Left lung (tissue), 10 donors: Measurements from ENCODE around the gene PTN. TPM values are rescaled to one million over a fixed set of nuclear protein-coding genes. Genes with fewer than 3 reads are reported as not detected.

Source experiments
- ATAC-seq: fragments of 200-7000 bp; cut with Tn5 transposase; one replicate; pipeline ENCODE4 v1.9.1; 2020; ENCODE audit warnings: moderate library complexity
- DNase-seq, 4 donors: peaks; one replicate each; pipeline ENCODE4 v3.0.0-alpha.2; 2013 to 2020
- H3K27ac ChIP-seq, 2 donors: fragments of 200-600 bp; sonication (generic) in 1 of 2; one replicate each; pipeline versions ENCODE4 v1.5.0 to v1.8.0; 2020 to 2021
- H3K27me3 ChIP-seq, 2 donors: fragments of 200-600 bp; sonication (generic) in 1 of 2; one replicate each; pipeline versions ENCODE4 v1.5.0 to v1.8.0; 2020 to 2021
- H3K36me3 ChIP-seq, 2 donors: fragments of 200-600 bp; sonication (generic) in 1 of 2; one replicate each; pipeline versions ENCODE4 v1.5.0 to v1.8.0; 2020 to 2021
- H3K4me1 ChIP-seq, 2 donors: fragments of 200-600 bp; one replicate each; pipeline ENCODE4 v1.8.0; 2021
- H3K4me3 ChIP-seq, 2 donors: fragments of 200-600 bp; sonication (generic) in 1 of 2; one replicate each; pipeline versions ENCODE4 v1.5.0 to v1.8.0; 2020 to 2021; ENCODE audit warnings: mild to moderate bottlenecking in 1 of 2
- H3K9me3 ChIP-seq, 2 donors: fragments of 200-600 bp; sonication (generic) in 1 of 2; one replicate each; pipeline versions ENCODE4 v1.5.0 to v1.8.0; 2020 to 2021
- intact Hi-C, 2 donors: fragments of 100-400 bp; cut with DNase I; formaldehyde crosslinking; loops; one replicate each; pipeline versions ENCODE4 v1.11.2 to v1.14.2; 2022
- polyA plus RNA-seq, 6 donors: library from polyadenylated mRNA; unstranded; fragments of 120-200 nt; gene quantifications; one replicate each; pipeline ENCODE4 v1.2.1, GENCODE V29; 2013; ENCODE audit not compliant: insufficient read length in 6 of 6
- total RNA-seq, 2 donors: library from RNA; stranded (reverse); fragmentation: NEBNext Ultra II Directional; extraction: Animal tissue kit (Norgen Biotek cat#: 25700); gene quantifications; one replicate each; pipeline ENCODE4 v1.2.1, GENCODE V29; 2021
- TF ChIP-seq, protein P1 (sequence below), 2 donors: fragments of 200-600 bp; sonication (generic) in 1 of 2; IDR thresholded peaks; one replicate each; pipeline versions ENCODE4 v1.5.0 to v1.8.0; 2021; ENCODE audit warnings: antibody characterized with exemption in 2 of 2
- donor health status: DM: no; HTN: yes; CAD: no.
- donor health status: DM: no; HTN: no; CAD: no.

PTN gene
- total and polyA plus RNA-seq, 8 donors = 2.1 to 85.1 (median 62.0) TPM

DNA sequence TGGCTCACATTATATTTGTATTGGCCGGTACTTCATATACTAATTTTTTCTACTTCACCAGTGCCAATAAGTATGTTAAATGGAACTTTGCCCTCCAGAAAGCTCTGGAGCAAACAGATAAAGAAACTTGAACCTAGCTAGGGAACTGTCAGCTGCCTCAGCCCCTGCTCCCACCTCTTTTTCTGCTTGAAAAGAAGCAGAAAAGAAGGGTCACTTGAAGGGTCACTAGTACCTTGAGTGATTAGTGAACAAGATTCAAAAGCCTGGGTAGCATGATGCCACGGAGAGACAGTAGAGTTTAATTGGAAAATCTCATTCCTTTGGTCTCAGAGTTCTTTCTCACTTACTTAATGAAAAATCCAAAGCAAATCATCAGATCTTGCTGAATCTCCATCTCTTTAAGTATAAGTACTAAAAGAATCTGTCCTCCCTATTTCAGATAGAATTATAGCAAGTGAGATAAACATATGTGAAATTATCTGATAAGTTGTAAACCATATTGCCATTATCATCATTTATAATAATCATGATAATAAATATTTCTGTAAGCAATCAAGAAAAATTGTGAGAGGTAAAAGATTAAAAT lies 47.7 kb downstream of the PTN start:
- Histone ChIP-seq H3K27ac (no peak overlapping the region), H3K4me3 (no peak overlapping the region), H3K4me1 (no peaks in the 10 kb centered on the region), H3K9me3 (no peaks in the 10 kb centered on the region), H3K36me3 (no peaks in the 10 kb centered on the region), H3K27me3 (no peaks in the 10 kb centered on the region)
- intact Hi-C loops = no loop called here
- TF ChIP-seq, protein P1, sequence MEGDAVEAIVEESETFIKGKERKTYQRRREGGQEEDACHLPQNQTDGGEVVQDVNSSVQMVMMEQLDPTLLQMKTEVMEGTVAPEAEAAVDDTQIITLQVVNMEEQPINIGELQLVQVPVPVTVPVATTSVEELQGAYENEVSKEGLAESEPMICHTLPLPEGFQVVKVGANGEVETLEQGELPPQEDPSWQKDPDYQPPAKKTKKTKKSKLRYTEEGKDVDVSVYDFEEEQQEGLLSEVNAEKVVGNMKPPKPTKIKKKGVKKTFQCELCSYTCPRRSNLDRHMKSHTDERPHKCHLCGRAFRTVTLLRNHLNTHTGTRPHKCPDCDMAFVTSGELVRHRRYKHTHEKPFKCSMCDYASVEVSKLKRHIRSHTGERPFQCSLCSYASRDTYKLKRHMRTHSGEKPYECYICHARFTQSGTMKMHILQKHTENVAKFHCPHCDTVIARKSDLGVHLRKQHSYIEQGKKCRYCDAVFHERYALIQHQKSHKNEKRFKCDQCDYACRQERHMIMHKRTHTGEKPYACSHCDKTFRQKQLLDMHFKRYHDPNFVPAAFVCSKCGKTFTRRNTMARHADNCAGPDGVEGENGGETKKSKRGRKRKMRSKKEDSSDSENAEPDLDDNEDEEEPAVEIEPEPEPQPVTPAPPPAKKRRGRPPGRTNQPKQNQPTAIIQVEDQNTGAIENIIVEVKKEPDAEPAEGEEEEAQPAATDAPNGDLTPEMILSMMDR (IDR thresholded peaks at IDR 0.05) = no peak
- DNase-seq (no peak), ATAC-seq (no peak)

DNA sequence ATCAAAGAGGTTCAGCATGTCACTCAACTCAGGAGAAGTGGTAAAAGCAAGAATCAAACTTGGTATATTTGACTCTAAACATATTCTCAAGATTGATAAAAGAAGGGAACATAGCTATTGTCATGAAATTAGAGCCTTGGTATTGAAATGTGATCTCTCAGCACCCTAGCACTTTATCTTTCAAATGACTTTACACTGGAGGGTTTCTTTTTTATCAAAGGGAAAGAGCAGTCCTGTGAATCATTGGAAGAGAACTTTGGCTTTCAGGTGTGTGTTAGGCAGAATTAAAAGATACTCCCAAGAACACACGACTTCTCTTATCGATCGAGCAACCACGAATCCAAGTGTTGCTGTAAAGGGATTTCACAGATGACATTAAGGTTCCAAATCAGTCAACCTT lies 54.4 kb downstream of the PTN start:
- H3K4me1 ChIP-seq = no peaks in the 10 kb centered on the region
- H3K4me3 ChIP-seq = no peak overlapping the region
- DNase-seq (no peak), ATAC-seq (no peak)
- intact Hi-C loops = no loop called here
- no peaks in the 10 kb centered on the region for H3K36me3 ChIP-seq
- no peaks in the 10 kb centered on the region for H3K27me3 ChIP-seq
- no peak overlapping the region for H3K27ac ChIP-seq
- H3K9me3 ChIP-seq = no peaks in the 10 kb centered on the region
- TF ChIP-seq, protein P1 (IDR thresholded peaks at IDR 0.05) = no peak

DNA sequence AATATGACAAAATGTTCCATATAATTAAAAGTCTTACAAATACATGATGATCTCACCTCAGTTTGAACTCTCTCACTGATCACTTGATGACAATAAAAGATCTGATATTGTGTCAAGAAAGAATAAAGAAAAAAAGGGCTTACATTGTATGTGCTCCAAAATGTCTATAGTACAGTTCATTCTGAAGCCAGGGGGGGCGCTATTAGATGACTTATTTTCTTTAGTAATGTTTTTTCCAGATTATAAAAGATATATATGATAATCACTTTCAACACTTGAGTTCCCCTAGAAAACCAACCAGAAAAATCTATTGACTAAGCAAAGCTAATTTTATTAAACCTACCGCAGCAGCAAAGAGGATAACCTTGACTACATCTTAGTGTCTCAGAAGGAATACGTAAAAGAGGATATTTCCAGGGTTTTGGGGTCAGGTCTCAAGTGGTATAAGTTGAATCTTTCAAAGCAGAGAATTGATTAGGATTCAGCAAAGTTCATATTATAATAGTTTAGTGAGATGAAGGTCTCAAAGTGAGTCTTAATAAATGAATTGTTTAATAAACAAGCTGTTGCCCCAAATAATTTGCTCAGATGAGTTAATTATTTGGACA lies 55.8 kb downstream of the PTN start:
- no peaks in the 10 kb centered on the region for H3K27me3 ChIP-seq
- TF ChIP-seq, protein P1 (IDR thresholded peaks at IDR 0.05) = no peak
- ATAC-seq (no peak), DNase-seq (no peak)
- no peak overlapping the region for H3K4me3 ChIP-seq
- no peaks in the 10 kb centered on the region for H3K9me3 ChIP-seq
- H3K36me3 ChIP-seq = no peaks in the 10 kb centered on the region
- H3K27ac ChIP-seq = no peak overlapping the region
- intact Hi-C loops = no loop called here
- H3K4me1 ChIP-seq = no peaks in the 10 kb centered on the region

DNA sequence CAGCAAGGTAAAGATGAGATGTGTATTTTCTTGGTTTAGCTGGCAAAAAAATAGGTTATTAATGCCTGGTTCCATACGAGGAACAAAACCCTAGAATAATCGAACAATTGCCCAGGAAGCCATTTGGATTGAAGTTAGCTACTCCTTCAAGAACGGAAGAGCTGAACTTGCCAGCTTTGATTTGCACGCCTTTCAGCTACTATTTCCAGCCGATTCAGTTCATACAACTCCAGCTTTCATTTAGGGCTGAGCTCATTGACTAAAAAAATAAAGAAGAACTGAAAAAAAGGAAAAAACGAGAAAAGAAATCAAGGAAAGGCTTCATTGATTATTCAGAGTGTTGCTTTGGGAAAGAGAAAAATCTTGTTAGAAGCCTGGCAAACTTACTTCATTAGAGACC lies 60.4 kb downstream of the PTN start:
- TF ChIP-seq, protein P1 (IDR thresholded peaks at IDR 0.05) = no peak
- H3K4me1 ChIP-seq = no peaks in the 10 kb centered on the region
- H3K9me3 ChIP-seq = no peaks in the 10 kb centered on the region
- H3K36me3 ChIP-seq = no peaks in the 10 kb centered on the region
- ATAC-seq = no peak
- no peak overlapping the region for H3K27ac ChIP-seq
- no peak for DNase-seq
- intact Hi-C loops = no loop called here
- H3K27me3 ChIP-seq = no peaks in the 10 kb centered on the region
- no peak overlapping the region for H3K4me3 ChIP-seq

DNA sequence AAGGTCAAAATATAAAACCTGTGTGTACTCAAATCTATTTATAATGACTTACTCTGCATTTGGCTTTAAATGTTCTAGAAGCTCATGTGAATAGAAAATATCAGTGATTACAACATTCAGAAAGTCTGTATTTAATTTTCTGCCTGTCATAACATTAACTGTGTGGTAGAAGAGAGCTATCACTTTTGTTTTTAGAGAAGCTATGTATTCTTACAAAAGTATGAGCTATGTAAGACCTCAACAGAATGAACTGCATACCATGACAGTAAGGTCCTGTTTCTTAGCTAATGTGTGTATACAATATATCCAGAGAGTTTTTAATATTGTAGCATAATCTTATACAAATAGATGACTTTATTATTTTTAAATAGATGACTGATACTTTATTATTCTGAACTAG lies 61.5 kb downstream of the PTN start:
- H3K4me3 ChIP-seq = no peak overlapping the region
- no peaks in the 10 kb centered on the region for H3K9me3 ChIP-seq
- no peaks in the 10 kb centered on the region for H3K4me1 ChIP-seq
- ATAC-seq (no peak), DNase-seq (no peak)
- no peaks in the 10 kb centered on the region for H3K36me3 ChIP-seq
- no peak overlapping the region for H3K27ac ChIP-seq
- TF ChIP-seq, protein P1 (IDR thresholded peaks at IDR 0.05) = no peak
- H3K27me3 ChIP-seq = no peaks in the 10 kb centered on the region
- intact Hi-C loops = no loop called here
